GM18511 (cell line): Measurements from ENCODE around the gene YBX1.

Experiments
- ATAC-seq: cut with Tn5 transposase; IDR thresholded peaks from one replicate; pipeline ENCODE4 v1.9.1; 2021; ENCODE audit warnings: mild to moderate bottlenecking, moderate library complexity; ENCODE audit not compliant: unreplicated experiment

Gene YBX1

GRCh38 chr1:42733415-42734200 is 51.4 kb downstream of the YBX1 start:
- ATAC-seq: no peak

- no peak for ATAC-seq
Measured at GRCh38 chr1:42734201-42735035, 52.2 kb downstream of the YBX1 start.

GRCh38 chr1:42735056-42735455 is 52.8 kb downstream of the YBX1 start:
- ATAC-seq: no peak

GRCh38 chr1:42735477-42736105 is 53.4 kb downstream of the YBX1 start:
- ATAC-seq: no peak

GRCh38 chr1:42736152-42736551 is 53.9 kb downstream of the YBX1 start:
- no peak for ATAC-seq

- no peak for ATAC-seq
Measured at GRCh38 chr1:42736571-42737200, 54.5 kb downstream of the YBX1 start.

- no peak for ATAC-seq
Measured at GRCh38 chr1:42737257-42737656, 55.0 kb downstream of the YBX1 start.

- ATAC-seq: no peak
Measured at GRCh38 chr1:42737986-42738677, 55.9 kb downstream of the YBX1 start.

GRCh38 chr1:42738678-42739226 is 56.5 kb downstream of the YBX1 start:
- no peak for ATAC-seq

- ATAC-seq: no peak
Measured at GRCh38 chr1:42739753-42740700, 57.8 kb downstream of the YBX1 start, which contains the start of gene CLDN19. Gene CLDN19 (minus strand): TSS chr1:42740236. CDS start chr1:42740063, 173 bp downstream.

- ATAC-seq: no peak
Measured at GRCh38 chr1:42740851-42741580, 58.8 kb downstream of the YBX1 start.

- no peak for ATAC-seq
Measured at GRCh38 chr1:42741706-42742105, 59.5 kb downstream of the YBX1 start.

- ATAC-seq: no peak
Measured at GRCh38 chr1:42742141-42742540, 59.9 kb downstream of the YBX1 start.

- ATAC-seq: no peak
Measured at GRCh38 chr1:42742617-42743316, 60.5 kb downstream of the YBX1 start.

GRCh38 chr1:42743317-42744147 is 61.3 kb downstream of the YBX1 start:
- no peak for ATAC-seq

GRCh38 chr1:42744148-42744413 is 61.9 kb downstream of the YBX1 start:
- no peak for ATAC-seq

- ATAC-seq: no peak
Measured at GRCh38 chr1:42745851-42746250, 63.6 kb downstream of the YBX1 start.
